K562 (cell line): Measurements from ENCODE around the gene SLC41A3. TPM values are rescaled to one million over a fixed set of nuclear protein-coding genes. Genes with fewer than 3 reads are reported as not detected.
"Not testable (repeated sequence)": the region's sequence is repeated elsewhere in the genome, so short reads cannot be mapped to it uniquely, and the experiment has no call there.

ENCODE experiments used
- ATAC-seq: fragments of 200-7000 bp; cut with Tn5 transposase; 3 replicates; pipeline ENCODE4 v1.9.1; 2020; ENCODE audit warnings: moderate library complexity
- BruUV-seq: library from RNA; stranded (reverse); fragments of 400-500 nt; replicated peaks from 2 replicates; lab custom pipeline; 2021; lab: Mats Ljungman, UMichigan
- CTCF ChIA-PET: fragments of 300-600 bp; formaldehyde crosslinking; extraction: SDS; loops from one replicate; lab custom pipeline; 2021; ENCODE audit warnings: low intra/inter-chr PET ratio; lab: Yijun Ruan, JAX
- POLR2A ChIA-PET: fragments of 300-600, 350-650 bp; sonication (Branson Sonifier 250); formaldehyde crosslinking; extraction: SDS; loops from one replicate; lab custom pipeline; 2021; ENCODE audit warnings: antibody characterized with exemption, inconsistent platforms; lab: Yijun Ruan, JAX
- DNase-seq, 4 experiments: peaks; one replicate each; pipeline versions ENCODE4 v3.0.0 to v3.0.0-alpha.2; 2011 to 2018; ENCODE audit warnings: low spot score in 3 of 4, mixed read lengths in 3 of 4; ENCODE audit errors: extremely low read depth in 1 of 4
- FAIRE-seq: peaks from 2 replicates; lab custom pipeline; 2011; peaks lifted over from hg19 to GRCh38; lab: Jason Lieb, UNC
- H2AFZ ChIP-seq: 2 replicates; pipeline ENCODE4 v1.6.0; 2011; ENCODE audit warnings: low read depth, low read length, control low read depth, inconsistent platforms
- H3K27ac ChIP-seq: fragments of 200-600 bp; 3 replicates; pipeline ENCODE4 v1.8.0; 2011; ENCODE audit warnings: low read depth, mild to moderate bottlenecking, control low read depth, inconsistent platforms, low read length, moderate library complexity, mixed read lengths; ENCODE audit errors: extremely low read depth
- H3K27me3 ChIP-seq, 2 experiments: fragments of 300-600 bp in 1 of 2; 2 replicates in 1 of 2; 3 replicates in 1 of 2; pipeline versions ENCODE4 v1.6.0 to v1.8.0; 2011; ENCODE audit warnings: inconsistent platforms in 2 of 2, low read length in 2 of 2, mild to moderate bottlenecking in 1 of 2, mixed read lengths in 1 of 2, moderate library complexity in 1 of 2; ENCODE audit not compliant: control insufficient read depth in 2 of 2, insufficient read depth in 2 of 2
- H3K36me3 ChIP-seq: fragments of 300-600 bp; 3 replicates; pipeline ENCODE4 v1.8.0; 2011; ENCODE audit warnings: mild to moderate bottlenecking, low read length, inconsistent platforms; ENCODE audit not compliant: control insufficient read depth, insufficient read depth
- H3K4me1 ChIP-seq, 2 experiments: fragments of 200-600 bp in 1 of 2; replicated peaks in 1 of 2; 2 replicates in 1 of 2; 3 replicates in 1 of 2; pipeline versions ENCODE4 v1.5.1 to v1.8.0; 2011; ENCODE audit warnings: inconsistent platforms in 2 of 2, low read length in 2 of 2, mild to moderate bottlenecking in 1 of 2, mixed read lengths in 1 of 2, moderate library complexity in 1 of 2; ENCODE audit not compliant: control insufficient read depth in 2 of 2, insufficient read depth in 2 of 2
- H3K4me2 ChIP-seq: 2 replicates; pipeline ENCODE4 v1.6.1; 2011; ENCODE audit warnings: low read length, control low read depth, inconsistent platforms, mixed read lengths; ENCODE audit not compliant: insufficient read depth
- H3K4me3 ChIP-seq: fragments of 200-600 bp; sonication (generic), shearing (Covaris generic); 2 replicates; pipeline ENCODE4 v1.5.1; 2016; ENCODE audit warnings: control low read depth, inconsistent platforms
- H3K79me2 ChIP-seq: fragments of 200-600 bp; 3 replicates; pipeline ENCODE4 v1.8.0; 2011; ENCODE audit warnings: low read length, inconsistent platforms; ENCODE audit not compliant: control insufficient read depth, insufficient read depth
- H3K9ac ChIP-seq, 2 experiments: 2 replicates each; pipeline versions ENCODE4 v1.6.0 to v1.6.1; 2011; ENCODE audit warnings: low read depth in 2 of 2, low read length in 2 of 2, control low read depth in 1 of 2, inconsistent platforms in 1 of 2, mild to moderate bottlenecking in 1 of 2, mixed read lengths in 1 of 2; ENCODE audit not compliant: insufficient read depth in 1 of 2
- H3K9me1 ChIP-seq: one replicate; pipeline ENCODE4 v1.6.0; 2011; ENCODE audit warnings: inconsistent platforms, mild to moderate bottlenecking, low read length, moderate library complexity; ENCODE audit not compliant: control insufficient read depth, insufficient read depth
- H3K9me3 ChIP-seq: replicated peaks from 2 replicates; pipeline ENCODE4 v1.5.1; 2011; ENCODE audit warnings: low read depth, low read length, inconsistent platforms; ENCODE audit not compliant: control insufficient read depth, insufficient read depth
- H4K20me1 ChIP-seq: replicated peaks from 2 replicates; pipeline ENCODE4 v1.6.1; 2011; ENCODE audit warnings: low read length, inconsistent platforms, mixed read lengths; ENCODE audit not compliant: control insufficient read depth, insufficient read depth
- CAMTA2 ChIP-seq: fragments of 250-450 bp; sonication (Bioruptor Pico); conservative IDR thresholded peaks from 2 replicates; pipeline ENCODE4 v1.5.1; 2022
- DNMT1 ChIP-seq: fragments of 450-650 bp; IDR thresholded peaks from 2 replicates; pipeline ENCODE4 v1.6.1; 2016; ENCODE audit warnings: antibody characterized with exemption, mild to moderate bottlenecking
- HMG20A ChIP-seq: fragments of 450-650 bp; formaldehyde crosslinking; conservative IDR thresholded peaks from 2 replicates; pipeline ENCODE4 v1.4.0; 2020; ENCODE audit warnings: mild to moderate bottlenecking, mixed read lengths
- MBD2 ChIP-seq: sonication (generic); IDR thresholded peaks from 2 replicates; pipeline ENCODE4 v1.6.1; 2016; ENCODE audit warnings: low read depth, borderline replicate concordance
- SAFB2 ChIP-seq: fragments of 200-400 bp; formaldehyde crosslinking; IDR thresholded peaks from 2 replicates; pipeline ENCODE4 v1.6.1; 2018; ENCODE audit warnings: borderline replicate concordance, low read length, low read depth, moderate library complexity; ENCODE audit not compliant: severe bottlenecking
- SMARCA4 ChIP-seq: fragments of 450-650 bp; IDR thresholded peaks from 2 replicates; pipeline ENCODE4 v1.6.1; 2016
- TAF9B ChIP-seq: fragments of 450-650 bp; IDR thresholded peaks from 2 replicates; pipeline ENCODE4 v1.6.1; 2018; ENCODE audit warnings: mild to moderate bottlenecking; ENCODE audit not compliant: partially characterized antibody
- WGBS: fragments of 100-300 bp; shearing (Covaris generic); methylation state at CpG from one replicate; pipeline ENCODE4 v1.1.6; 2016; ENCODE audit warnings: low coverage, mixed read lengths; ENCODE audit not compliant: insufficient coverage; ENCODE audit errors: missing lambda C conversion rate; 5-methylcytosine and 5-hydroxymethylcytosine counted together
- in situ Hi-C: fragments of 300-500 bp; cut with MboI; formaldehyde crosslinking; loops from 4 replicates; pipeline ENCODE4 v1.15.0; 2018; ENCODE audit warnings: inconsistent platforms, mixed read lengths
- intact Hi-C: fragments of 100-400 bp; cut with micrococcal nuclease; formaldehyde crosslinking; loops from 2 replicates; pipeline ENCODE4 v1.14.2; 2022
- polyA plus RNA-seq, 8 experiments: library from polyadenylated mRNA; depleted of rRNA in 4 of 8; stranded (reverse) in 5 of 8; unstranded in 3 of 8; fragments of >200 nt; fragmentation: Nextera tagmentation in 2 of 8; fragmentation: Illumina TruSeq in 1 of 8; extraction: Ambion mirVana in 2 of 8; extraction: Trizol in 1 of 8; gene quantifications; 2 replicates each; pipeline versions ENCODE4 v1.2.1 to v1.2.3, GENCODE V29; 2011 to 2014; ENCODE audit warnings: inconsistent platforms in 1 of 8, missing spikeins in 1 of 8
- total RNA-seq, 7 experiments: library from RNA; depleted of rRNA in 6 of 7; stranded (reverse); fragments of >200 nt in 6 of 7; fragmentation: Illumina TruSeq in 2 of 7; extraction: Trizol in 2 of 7; gene quantifications; 2 replicates each; pipeline versions ENCODE4 v1.2.1 to v1.2.3, GENCODE V29; 2011 to 2021; ENCODE audit warnings: low replicate concordance in 1 of 7

SLC41A3 gene
- total and polyA plus RNA-seq, 9 of the 15 experiments (the other 6 are each of a cell fraction or from before 2014, with no cell fraction given): 4.1 to 20.7 (median 11.2) TPM

DNA sequence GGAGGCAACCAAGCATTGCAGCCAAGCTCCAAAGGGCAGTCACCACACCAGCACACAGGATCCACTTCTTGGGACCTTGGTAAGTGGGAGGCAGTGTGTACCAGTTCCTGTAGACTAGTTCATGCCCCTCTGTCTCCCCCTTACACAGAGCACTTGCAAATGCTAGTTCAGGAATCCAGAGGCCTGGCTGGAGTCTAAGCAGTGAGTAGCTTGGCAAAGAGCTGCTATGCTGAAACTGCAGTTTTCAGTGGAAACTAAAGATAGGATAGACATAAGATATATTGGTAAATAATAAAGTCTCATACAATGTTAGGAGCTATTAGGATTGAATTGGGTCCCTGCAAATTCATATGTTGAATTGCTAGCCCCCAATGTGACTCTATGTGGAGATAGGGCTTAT is 13.9 kb upstream of the SLC41A3 start (continued):
- no peak for TF ChIP-seq SAFB2
- no peak for TF ChIP-seq TAF9B
- no peak for TF ChIP-seq HMG20A (CRISPR knock-in tag)
- no peak for TF ChIP-seq SMARCA4
- no peak for TF ChIP-seq DNMT1
- TF ChIP-seq CAMTA2 (CRISPR knock-in tag): no peak
- no peak for TF ChIP-seq MBD2

DNA sequence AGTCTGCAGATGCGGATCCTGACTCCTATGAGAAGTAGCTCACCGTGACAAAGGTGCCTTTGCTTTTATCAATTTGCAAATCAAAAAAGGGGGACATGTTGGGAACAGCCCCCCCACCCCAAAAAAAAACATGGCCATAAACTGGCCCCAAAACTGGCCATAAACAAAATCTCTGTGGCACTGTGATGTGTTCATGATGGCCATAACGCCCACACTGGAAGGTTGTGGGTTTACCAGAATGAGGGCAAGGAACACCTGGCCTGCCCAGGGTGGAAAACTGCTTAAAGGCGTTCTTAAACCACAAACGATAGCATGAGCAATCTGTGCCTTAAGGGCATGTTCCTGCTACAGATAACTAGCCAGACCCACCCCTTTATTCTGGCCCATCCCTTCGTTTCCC is 12.3 kb upstream of the SLC41A3 start:
- H3K9me3 ChIP-seq, intact Hi-C loops, H3K27me3 ChIP-seq, H3K4me2 ChIP-seq, H3K9ac ChIP-seq, DNase-seq, H2AFZ ChIP-seq, CTCF ChIA-PET, BruUV-seq, H3K4me1 ChIP-seq, ATAC-seq, H3K4me3 ChIP-seq, in situ Hi-C loops, H3K9me1 ChIP-seq, H3K79me2 ChIP-seq, H4K20me1 ChIP-seq, POLR2A ChIA-PET, H3K36me3 ChIP-seq, FAIRE-seq, H3K27ac ChIP-seq: not testable (repeated sequence)
- WGBS: 0% methylated on average over 4 of the region's 6 CpGs

DNA sequence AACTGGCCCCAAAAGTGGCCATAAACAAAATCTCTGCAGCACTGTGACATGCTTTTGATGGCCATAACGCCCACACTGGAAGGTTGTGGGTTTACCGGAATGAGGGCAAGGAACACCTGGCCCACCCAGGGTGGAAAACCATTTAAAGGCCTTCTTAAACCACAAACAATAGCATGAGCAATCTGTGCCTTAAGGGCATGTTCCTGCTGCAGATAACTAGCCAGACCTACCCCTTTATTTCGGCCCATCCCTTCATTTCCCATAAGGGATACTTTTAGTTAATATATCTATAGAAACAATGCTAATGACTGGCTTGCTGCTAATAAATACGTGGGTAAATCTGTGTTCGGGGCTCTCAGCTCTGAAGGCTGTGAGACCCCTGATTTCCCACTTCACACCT is 8.2 kb upstream of the SLC41A3 start:
- in situ Hi-C loops, H3K4me3 ChIP-seq, H3K9me3 ChIP-seq, intact Hi-C loops, H3K4me1 ChIP-seq, CTCF ChIA-PET, H4K20me1 ChIP-seq, FAIRE-seq, DNase-seq, H3K27ac ChIP-seq, POLR2A ChIA-PET, H2AFZ ChIP-seq, ATAC-seq, H3K79me2 ChIP-seq, H3K36me3 ChIP-seq, H3K4me2 ChIP-seq, H3K27me3 ChIP-seq, H3K9me1 ChIP-seq, BruUV-seq, H3K9ac ChIP-seq: not testable (repeated sequence)
- 5% methylated on average over 4 of the region's 5 CpGs for WGBS
